Small intestine (tissue), 7 donors: ENCODE data around the gene COL5A1. TPM values are rescaled to one million over a fixed set of nuclear protein-coding genes. Genes with fewer than 3 reads are reported as not detected.

Experiments used
- DNase-seq, 2 donors: peaks; one replicate each; pipeline versions ENCODE4 v3.0.0 to v3.0.0-alpha.2; 2013
- FAIRE-seq: peaks from 2 replicates; lab custom pipeline; 2012; peaks lifted over from hg19 to GRCh38; lab: Jason Lieb, UNC
- H3K27ac ChIP-seq, 3 donors: one replicate each; pipeline ENCODE4 v1.5.1; 2013; ENCODE audit warnings: low read length in 2 of 3, mild to moderate bottlenecking in 2 of 3, control low read depth in 1 of 3, inconsistent platforms in 1 of 3, low read depth in 1 of 3, moderate library complexity in 1 of 3
- H3K27me3 ChIP-seq, 3 donors: one replicate each; pipeline ENCODE4 v1.6.1; 2013; ENCODE audit warnings: low read length in 3 of 3, inconsistent platforms in 1 of 3; ENCODE audit not compliant: control insufficient read depth in 3 of 3, insufficient read depth in 3 of 3
- H3K36me3 ChIP-seq, 3 donors: one replicate each; pipeline ENCODE4 v1.6.1; 2013; ENCODE audit warnings: low read length in 3 of 3, inconsistent platforms in 1 of 3, low read depth in 1 of 3, mild to moderate bottlenecking in 1 of 3, moderate library complexity in 1 of 3; ENCODE audit not compliant: control insufficient read depth in 3 of 3, insufficient read depth in 2 of 3
- H3K4me1 ChIP-seq, 3 donors: one replicate each; pipeline ENCODE4 v1.6.1; 2013; ENCODE audit warnings: low read length in 2 of 3, inconsistent platforms in 1 of 3, low read depth in 1 of 3, mild to moderate bottlenecking in 1 of 3, moderate library complexity in 1 of 3; ENCODE audit not compliant: control insufficient read depth in 3 of 3, insufficient read depth in 2 of 3
- H3K4me3 ChIP-seq, 3 donors: one replicate each; pipeline ENCODE4 v1.5.1; 2013; ENCODE audit warnings: low read length in 3 of 3, control low read depth in 1 of 3, inconsistent platforms in 1 of 3, low read depth in 1 of 3, mild to moderate bottlenecking in 1 of 3, moderate library complexity in 1 of 3
- H3K9me3 ChIP-seq, 2 donors: one replicate each; pipeline ENCODE4 v1.6.1; 2013; ENCODE audit warnings: low read depth in 1 of 2, low read length in 1 of 2; ENCODE audit not compliant: control insufficient read depth in 2 of 2, insufficient read depth in 1 of 2
- WGBS, 3 donors: extraction: QIAGEN DNeasy Blood & Tissue Kit; methylation state at CpG; one replicate each; pipeline ENCODE4 v1.1.7; 2013; 5-methylcytosine and 5-hydroxymethylcytosine counted together
- polyA plus RNA-seq, 4 donors: library from polyadenylated mRNA; stranded (reverse) in 3 of 4; unstranded in 1 of 4; fragments of 200-250 nt in 3 of 4; fragments of 120-200 nt in 1 of 4; gene quantifications; one replicate each; pipeline versions ENCODE4 v1.2.1 to v1.2.3, GENCODE V29; 2013
- donor health status: healthy with polysubstance abuse.
- donor health status: control.
- donor health status: control.
- donor health status: Bipolar disorder and iron deficiency.
- donor health status: healthy.

The COL5A1 gene
- polyA plus RNA-seq, 4 donors, result 0.22 to 54.0 (median 5.4) TPM

GRCh38 chr9:134676886-134677285 lies 35.3 kb downstream of the COL5A1 start:
- no peaks in the 10 kb centered on the region for H3K9me3 ChIP-seq
- no peaks in the 10 kb centered on the region for H3K36me3 ChIP-seq
- WGBS, 3 donors, result 81 to 88% (median 86%) methylated on average over 6 of the region's 6 CpGs
- H3K4me1 ChIP-seq, result no peaks in the 10 kb centered on the region
- no peak overlapping the region for H3K4me3 ChIP-seq
- DNase-seq, result no peak
- no peak for FAIRE-seq
- no peaks in the 10 kb centered on the region for H3K27me3 ChIP-seq
- H3K27ac ChIP-seq, result no peak overlapping the region

GRCh38 chr9:134677743-134678142 lies 36.1 kb downstream of the COL5A1 start:
- Histone ChIP-seq H3K36me3 (no peaks in the 10 kb centered on the region), H3K9me3 (no peaks in the 10 kb centered on the region), H3K27ac (no peak overlapping the region), H3K27me3 (no peaks in the 10 kb centered on the region), H3K4me1 (no peaks in the 10 kb centered on the region), H3K4me3 (no peak overlapping the region)
- 82 to 87% (median 86%) methylated on average over 11 of the region's 11 CpGs for WGBS, 3 donors
- DNase-seq, result no peak
- no peak for FAIRE-seq

- DNase-seq, result no peak
- no peaks in the 10 kb centered on the region for H3K9me3 ChIP-seq
- no peaks in the 10 kb centered on the region for H3K27me3 ChIP-seq
- H3K4me1 ChIP-seq, result no peaks in the 10 kb centered on the region
- FAIRE-seq, result no peak
- H3K27ac ChIP-seq, result no peak overlapping the region
- H3K4me3 ChIP-seq, result no peak overlapping the region
- WGBS, 3 donors, result 71 to 80% (median 75%) methylated on average over 8 of the region's 8 CpGs
- H3K36me3 ChIP-seq, result no peaks in the 10 kb centered on the region
Observed at GRCh38 chr9:134678206-134678605, 36.6 kb downstream of the COL5A1 start.

GRCh38 chr9:134678666-134679443 lies 37.3 kb downstream of the COL5A1 start:
- 63 to 69% (median 66%) methylated on average over 16 to 17 of the region's 17 CpGs for WGBS, 3 donors
- no peaks in the 10 kb centered on the region for H3K36me3 ChIP-seq
- H3K9me3 ChIP-seq, result no peaks in the 10 kb centered on the region
- H3K27ac ChIP-seq, result no peak overlapping the region
- FAIRE-seq (no peak), DNase-seq (no peak)
- no peaks in the 10 kb centered on the region for H3K27me3 ChIP-seq
- H3K4me3 ChIP-seq, result no peak overlapping the region
- no peaks in the 10 kb centered on the region for H3K4me1 ChIP-seq

GRCh38 chr9:134679616-134680392 lies 38.2 kb downstream of the COL5A1 start:
- H3K4me3 ChIP-seq, result no peak overlapping the region
- no peak for DNase-seq
- H3K27me3 ChIP-seq, result no peaks in the 10 kb centered on the region
- H3K9me3 ChIP-seq, result no peaks in the 10 kb centered on the region
- H3K4me1 ChIP-seq, result no peaks in the 10 kb centered on the region
- WGBS, 3 donors, result 73 to 86% (median 82%) methylated on average over 16 to 19 of the region's 19 CpGs
- no peak overlapping the region for H3K27ac ChIP-seq
- H3K36me3 ChIP-seq, result no peaks in the 10 kb centered on the region
- FAIRE-seq, result no peak

- 55 to 72% (median 67%) methylated on average over 15 to 18 of the region's 18 CpGs for WGBS, 3 donors
- Histone ChIP-seq H3K4me1 (no peaks in the 10 kb centered on the region), H3K4me3 (no peak overlapping the region), H3K9me3 (peaks cover 0 to 4% of the 10 kb centered on the region in 2 donors), H3K36me3 (no peaks in the 10 kb centered on the region), H3K27ac (no peak overlapping the region), H3K27me3 (no peaks in the 10 kb centered on the region)
- DNase-seq, result no peak
- no peak for FAIRE-seq
Observed at GRCh38 chr9:134680393-134681060, 38.9 kb downstream of the COL5A1 start.

GRCh38 chr9:134681061-134681661 lies 39.6 kb downstream of the COL5A1 start:
- Histone ChIP-seq H3K27ac (no peak overlapping the region), H3K4me1 (no peaks in the 10 kb centered on the region), H3K4me3 (no peak overlapping the region), H3K27me3 (no peaks in the 10 kb centered on the region), H3K9me3 (peaks cover 0 to 4% of the 10 kb centered on the region in 2 donors), H3K36me3 (no peaks in the 10 kb centered on the region)
- DNase-seq, result no peak
- FAIRE-seq, result no peak
- WGBS, 3 donors, result 55 to 67% (median 65%) methylated on average over 21 to 22 of the region's 22 CpGs

GRCh38 chr9:134682026-134682425 lies 40.4 kb downstream of the COL5A1 start:
- H3K9me3 ChIP-seq, result peaks cover 0 to 4% of the 10 kb centered on the region in 2 donors
- FAIRE-seq (no peak), DNase-seq (no peak)
- H3K27me3 ChIP-seq, result no peaks in the 10 kb centered on the region
- no peaks in the 10 kb centered on the region for H3K4me1 ChIP-seq
- no peak overlapping the region for H3K27ac ChIP-seq
- WGBS, 3 donors, result 72 to 76% (median 74%) methylated on average over 15 of the region's 15 CpGs
- no peaks in the 10 kb centered on the region for H3K36me3 ChIP-seq
- H3K4me3 ChIP-seq, result no peak overlapping the region
